Kidney (tissue), 14 donors: ENCODE data around the gene EIF1AD. TPM values are rescaled to one million over a fixed set of nuclear protein-coding genes. Genes with fewer than 3 reads are reported as not detected.

ENCODE experiments used
- DNase-seq, 5 donors: peaks; one replicate each; pipeline ENCODE4 v3.0.0-alpha.2; 2013 to 2020
- FAIRE-seq: peaks from 2 replicates; lab custom pipeline; 2012; peaks lifted over from hg19 to GRCh38; lab: Jason Lieb, UNC
- H3K27ac ChIP-seq, 2 donors: one replicate each; pipeline ENCODE4 v1.7.0; 2013; ENCODE audit warnings: low read depth in 2 of 2, low read length in 2 of 2, inconsistent platforms in 1 of 2
- H3K27me3 ChIP-seq: one replicate; pipeline ENCODE4 v1.7.1; 2013; ENCODE audit warnings: low read length, inconsistent platforms; ENCODE audit not compliant: control insufficient read depth, insufficient read depth
- H3K36me3 ChIP-seq, 3 donors: one replicate each; pipeline versions ENCODE4 v1.7.0 to v1.7.1; 2013; ENCODE audit warnings: low read length in 3 of 3, control low read depth in 1 of 3, inconsistent platforms in 1 of 3; ENCODE audit not compliant: insufficient read depth in 3 of 3, control insufficient read depth in 2 of 3
- H3K4me1 ChIP-seq, 3 donors: one replicate each; pipeline versions ENCODE4 v1.7.0 to v1.7.1; 2013; ENCODE audit warnings: low read length in 3 of 3, inconsistent platforms in 1 of 3, low read depth in 1 of 3; ENCODE audit not compliant: control insufficient read depth in 2 of 3, insufficient read depth in 2 of 3
- H3K4me3 ChIP-seq, 3 donors: one replicate each; pipeline versions ENCODE4 v1.7.0 to v1.8.1; 2013; ENCODE audit warnings: low read length in 3 of 3, control low read depth in 1 of 3, inconsistent platforms in 1 of 3
- H3K9ac ChIP-seq, 3 donors: one replicate each; pipeline versions ENCODE4 v1.7.0 to v1.7.1; 2013; ENCODE audit warnings: low read length in 3 of 3, control low read depth in 1 of 3, inconsistent platforms in 1 of 3
- H3K9me3 ChIP-seq, 3 donors: one replicate each; pipeline versions ENCODE4 v1.7.0 to v1.7.1; 2013; ENCODE audit warnings: low read length in 3 of 3, control low read depth in 1 of 3, inconsistent platforms in 1 of 3; ENCODE audit not compliant: control insufficient read depth in 2 of 3, insufficient read depth in 1 of 3
- CTCF ChIP-seq: IDR thresholded peaks from 3 replicates; pipeline ENCODE4 v1.5.1; 2012; ENCODE audit warnings: mild to moderate bottlenecking, moderate library complexity, borderline replicate concordance; ENCODE audit not compliant: insufficient read depth; ENCODE audit errors: extremely low read depth
- intact Hi-C: fragments of 100-400 bp; cut with DNase I; formaldehyde crosslinking; loops from one replicate; pipeline ENCODE4 v1.11.1; 2022
- polyA plus RNA-seq: library from polyadenylated mRNA; stranded (reverse); fragments of 350-450 nt; fragmentation: Illumina TruSeq; extraction: RNeasy Lipid Tissue Mini Kit (QIAGEN cat#74804); gene quantifications from one replicate; pipeline ENCODE4 v1.2.3, GENCODE V29; 2014; ENCODE audit warnings: low read depth, low replicate concordance; ENCODE audit not compliant: insufficient read depth
- total RNA-seq: library from RNA; stranded (reverse); fragmentation: NEBNext Ultra II Directional; extraction: Animal tissue kit (Norgen Biotek cat#: 25700); gene quantifications from one replicate; pipeline ENCODE4 v1.2.1, GENCODE V29; 2021
- donor health status: control.
- donor health status: control.
- donor health status: control.
- donor health status: control.
- donor health status: control.
- donor health status: DM: yes; HTN: yes; CAD: no.
- donor health status: Normal renal cell carcinoma (clear cell type).

The EIF1AD gene
- total and polyA plus RNA-seq, 2 donors from 2014 or later = 17.7 to 37.5 TPM

- H3K4me1 ChIP-seq = peaks cover 0 to 16% (median 7%) of the 10 kb centered on the region in 3 donors
- no peak for TF ChIP-seq CTCF
- DNase-seq = peak in 1 of 5 donors; percentile 51
- no peaks in the 10 kb centered on the region for H3K27me3 ChIP-seq
- H3K9ac ChIP-seq = peak overlapping the region in 1 of 3 donors; percentile 30
- H3K36me3 ChIP-seq = no peaks in the 10 kb centered on the region
- intact Hi-C loops = no loop called here
- H3K9me3 ChIP-seq = no peaks in the 10 kb centered on the region
- no peak for FAIRE-seq
- H3K27ac ChIP-seq = peak overlapping the region in 1 of 2 donors; percentile 16
- no peak overlapping the region for H3K4me3 ChIP-seq
These were observed 44.9 kb upstream of the EIF1AD start for GRCh38 chr11:66046901-66047300.

- H3K36me3 ChIP-seq = no peaks in the 10 kb centered on the region
- H3K9me3 ChIP-seq = no peaks in the 10 kb centered on the region
- intact Hi-C loops = no loop called here
- DNase-seq (peak; percentile 87 to 90 (median 90)), FAIRE-seq (no peak)
- peak; percentile 76 for TF ChIP-seq CTCF
- no peak overlapping the region for H3K4me3 ChIP-seq
- H3K9ac ChIP-seq = no peak overlapping the region
- no peak overlapping the region for H3K27ac ChIP-seq
- H3K4me1 ChIP-seq = peaks cover 0 to 14% (median 7%) of the 10 kb centered on the region in 3 donors
- no peaks in the 10 kb centered on the region for H3K27me3 ChIP-seq
These were observed 43.3 kb upstream of the EIF1AD start for GRCh38 chr11:66045177-66045639.

GRCh38 chr11:66044757-66045156 lies 42.8 kb upstream of the EIF1AD start:
- TF ChIP-seq CTCF = no peak
- no peak for DNase-seq
- Histone ChIP-seq H3K4me1 (peaks cover 0 to 14% (median 7%) of the 10 kb centered on the region in 3 donors), H3K9ac (no peak overlapping the region), H3K27me3 (no peaks in the 10 kb centered on the region), H3K27ac (no peak overlapping the region), H3K9me3 (no peaks in the 10 kb centered on the region), H3K36me3 (no peaks in the 10 kb centered on the region), H3K4me3 (no peak overlapping the region)
- no peak for FAIRE-seq
- intact Hi-C loops = no loop called here
